ENCODE data around the gene MSH3.

MSH3 gene

DNA sequence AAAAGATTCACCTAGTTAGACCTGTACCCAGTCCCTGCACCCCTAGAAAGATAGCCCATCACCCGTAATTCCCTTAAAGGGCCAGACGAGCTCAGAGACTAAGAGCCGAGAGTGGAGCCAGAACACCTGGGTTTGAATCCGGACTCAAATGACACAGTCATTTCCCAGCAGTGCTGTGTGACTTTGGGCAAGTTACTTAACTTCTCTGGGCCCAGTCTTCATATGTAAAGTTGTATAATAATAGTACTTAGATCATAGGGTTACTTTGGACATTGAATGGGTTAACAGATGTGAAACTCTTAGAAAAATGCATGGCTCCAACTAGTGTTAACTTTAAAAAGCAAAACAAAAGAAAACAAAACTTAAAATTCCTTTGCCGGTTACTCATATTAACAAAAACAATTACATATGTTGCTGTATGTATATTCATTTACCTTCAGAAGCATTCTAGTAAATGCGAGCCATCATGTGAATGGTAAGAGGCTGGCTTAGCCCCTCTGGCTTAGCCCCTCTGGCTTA is 265.3 kb downstream of the MSH3 start:
- DNase-seq: no peak

DNA sequence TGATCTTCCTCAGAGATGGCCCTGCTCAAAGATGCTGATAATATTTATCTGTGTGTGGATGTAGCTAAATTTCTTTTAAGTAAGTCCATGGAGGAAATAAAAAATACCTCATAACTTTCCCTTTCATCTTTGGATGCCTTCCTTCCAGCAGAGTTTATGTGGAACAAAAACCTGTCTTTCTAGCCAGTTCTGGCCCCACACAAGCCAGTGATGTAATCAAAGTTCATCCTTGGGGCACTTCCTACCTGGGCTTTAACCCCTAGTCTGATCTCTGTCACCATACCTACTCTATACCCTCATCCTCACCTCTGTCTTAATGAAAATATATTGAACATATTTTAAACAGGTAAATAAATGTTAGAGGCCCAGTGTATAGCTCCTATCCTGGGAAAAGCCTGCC is 265.9 kb downstream of the MSH3 start:
- DNase-seq: no peak

DNA sequence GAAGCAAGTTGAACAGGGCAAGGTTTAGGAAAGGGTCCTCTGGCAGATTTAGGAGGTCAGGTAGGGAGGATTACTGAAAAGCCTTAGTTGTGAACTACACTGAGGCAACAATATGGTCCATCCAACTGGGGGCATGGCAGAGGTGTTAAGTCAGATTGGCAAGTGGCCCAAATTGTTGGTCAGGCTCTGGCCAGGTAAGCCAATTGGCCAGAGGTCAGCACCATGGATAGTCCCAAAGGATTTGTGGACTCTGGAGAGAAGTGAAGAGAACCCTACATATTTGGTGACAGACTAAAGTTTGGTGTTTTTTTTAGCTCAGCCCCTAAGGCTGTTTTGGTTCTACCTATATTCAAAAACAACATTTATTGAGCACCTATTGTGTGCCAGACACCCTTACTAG is 266.6 kb downstream of the MSH3 start:
- DNase-seq: no peak

DNA sequence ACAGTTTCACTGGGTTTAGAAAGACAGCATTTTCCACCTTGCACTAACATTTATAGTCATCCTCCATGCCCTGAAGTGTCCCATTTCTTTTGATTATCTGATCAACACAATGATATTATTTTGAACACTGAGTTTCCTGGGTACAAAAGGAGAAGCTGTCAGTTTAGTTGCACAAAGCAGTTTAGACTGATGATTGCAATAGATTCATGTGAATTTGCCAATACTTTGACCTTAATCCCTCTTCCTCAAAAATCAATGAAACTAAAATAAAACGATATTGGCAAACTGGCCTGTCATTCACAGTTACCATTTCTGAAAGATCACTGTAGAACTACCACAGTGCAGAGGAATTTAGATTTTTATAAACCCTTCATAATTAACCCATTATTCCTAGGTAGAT is 271.5 kb downstream of the MSH3 start:
- DNase-seq: no peak

All from CD4-positive, alpha-beta T cell treated with Interleukin-4 for 1 hour (primary cell).